ENCODE data around the gene TP53BP1.

GRCh38 chr15:43516801-43517353 is 23.9 kb upstream of the TP53BP1 start:
- TF ChIP-seq CTCF (IDR thresholded peaks at IDR 0.05; ENCODE audit: low read depth, low read length, poor library complexity, severe bottlenecking) = no peak
- no peak for TF ChIP-seq EZH2phosphoT487 (IDR thresholded peaks at IDR 0.05; ENCODE audit: borderline replicate concordance, low read length)
